Activated CD4-positive, alpha-beta T cell treated with anti-CD3 and anti-CD28 coated beads, Interleukin-2, amount 50 U/mL, for 1 hour (primary cell): ENCODE measurements around the gene HPN.
"Not testable (repeated sequence)": the region's sequence is repeated elsewhere in the genome, so short reads cannot be mapped to it uniquely, and the experiment has no call there.

Experiments
- DNase-seq: peaks from one replicate; pipeline ENCODE4 v3.0.0-alpha.2; 2020

HPN gene

DNA sequence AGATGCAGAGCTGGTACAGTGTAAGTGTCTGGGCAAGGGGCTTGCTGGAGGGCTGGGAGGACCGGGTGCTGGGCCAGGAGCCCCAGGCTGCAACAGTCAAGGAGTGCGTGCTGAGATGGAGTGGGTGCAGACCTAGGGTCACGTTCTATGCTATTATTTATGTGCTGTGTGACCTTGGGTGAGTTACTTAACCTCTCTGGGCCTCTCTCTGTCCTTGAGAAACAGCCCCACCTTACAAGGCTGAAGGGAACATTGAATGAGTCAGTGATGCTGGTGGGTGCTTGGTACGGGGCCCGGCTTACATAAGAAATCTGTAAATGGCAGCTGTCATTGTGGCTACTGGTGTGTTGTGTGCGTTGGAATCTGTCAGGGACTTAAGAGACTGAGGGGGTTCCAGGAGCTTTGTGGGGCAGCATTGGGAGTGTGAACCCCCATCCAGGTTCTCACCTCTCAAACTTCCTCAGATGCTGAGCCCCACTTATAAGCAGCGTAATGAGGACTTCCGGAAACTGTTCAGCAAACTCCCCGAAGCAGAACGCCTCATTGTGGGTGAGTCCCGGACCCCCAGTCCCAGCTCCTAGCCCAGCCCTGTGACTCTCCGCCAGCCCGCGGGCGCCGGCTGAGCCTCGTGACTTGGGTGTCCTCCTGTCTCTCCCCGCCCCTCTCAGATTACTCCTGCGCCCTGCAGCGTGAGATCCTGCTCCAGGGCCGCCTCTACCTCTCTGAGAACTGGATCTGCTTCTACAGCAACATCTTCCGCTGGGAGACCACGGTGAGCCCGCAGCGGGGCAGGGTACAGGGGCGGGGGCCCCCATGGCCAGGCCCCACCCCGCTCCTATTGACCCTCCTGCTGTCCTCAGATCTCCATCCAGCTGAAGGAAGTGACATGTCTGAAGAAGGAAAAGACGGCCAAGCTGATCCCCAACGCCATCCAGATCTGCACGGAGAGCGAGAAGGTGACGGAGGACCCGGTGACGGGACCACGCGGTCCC, 31.8 kb upstream of the HPN start:
- no peak for DNase-seq

DNA sequence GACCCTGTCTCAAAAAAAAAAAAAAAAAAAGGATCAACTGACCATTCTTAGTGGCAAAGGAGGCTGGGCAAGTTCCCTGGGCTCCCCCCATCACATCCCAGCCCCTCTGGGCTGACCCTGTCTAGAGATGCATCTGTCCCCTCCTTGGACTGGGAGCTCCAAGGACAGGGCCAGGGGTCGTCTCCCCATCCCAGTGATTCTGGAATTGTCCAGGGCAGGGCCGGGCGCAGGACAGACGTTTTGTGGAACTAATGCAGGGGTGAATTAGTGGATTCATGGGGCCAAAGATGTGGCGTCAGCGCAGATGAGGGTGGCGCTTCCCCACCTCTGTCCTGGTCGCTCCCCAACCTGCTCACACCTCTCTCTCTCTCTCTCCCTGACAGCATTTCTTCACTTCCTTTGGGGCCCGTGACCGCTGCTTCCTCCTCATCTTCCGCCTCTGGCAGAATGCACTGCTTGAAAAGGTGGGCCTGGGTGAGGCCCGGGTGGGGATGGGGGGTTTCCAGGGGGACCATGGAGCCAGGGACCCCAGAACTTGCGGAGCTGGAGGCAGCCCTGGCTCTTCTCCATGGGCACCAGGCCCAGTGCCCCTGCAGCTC, 30.3 kb upstream of the HPN start:
- no peak for DNase-seq

DNA sequence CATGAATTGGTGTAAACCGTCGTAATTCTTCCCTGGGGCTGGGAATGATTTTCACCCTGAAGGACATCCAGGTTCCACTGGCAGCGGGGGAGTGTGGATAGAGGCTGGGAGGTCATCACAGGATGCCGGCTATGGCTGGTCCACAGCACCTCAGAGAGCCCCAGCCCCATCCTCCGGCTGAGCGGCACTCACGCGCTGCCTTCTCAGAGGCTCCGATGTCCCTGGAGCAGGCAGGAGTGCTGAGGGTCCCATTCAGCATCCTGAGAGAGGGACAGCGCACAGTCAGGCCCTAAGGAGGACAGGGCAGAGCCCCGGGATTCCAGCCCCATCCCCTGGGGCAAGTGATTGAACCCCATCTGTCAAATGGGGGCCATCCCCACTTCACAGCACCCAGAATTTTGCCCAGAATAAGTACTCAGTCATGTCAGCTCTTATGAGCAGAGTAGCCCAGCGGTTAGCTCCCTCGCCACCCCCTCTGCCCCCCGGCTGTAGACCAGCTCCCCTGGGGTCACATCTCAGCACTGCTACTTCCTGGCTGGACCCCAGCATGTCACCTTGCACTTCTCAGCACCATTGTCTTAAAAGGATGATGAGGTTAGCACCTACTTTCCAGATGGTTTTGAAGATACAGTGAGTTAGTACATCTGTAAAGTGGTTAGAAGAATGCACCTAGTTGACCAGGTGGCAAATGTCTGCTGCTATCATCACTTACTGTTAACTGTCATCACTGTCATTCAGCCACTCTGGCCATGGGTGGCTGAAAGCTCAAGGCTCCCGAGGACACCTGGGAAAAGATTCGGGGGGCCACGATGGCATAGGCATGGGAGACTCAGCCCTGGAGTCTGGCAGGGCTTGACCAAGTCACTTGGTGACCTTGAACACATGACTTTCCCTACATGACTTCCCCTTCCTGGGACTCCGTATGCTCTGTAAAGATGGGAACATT, 29.5 kb upstream of the HPN start:
- no peak for DNase-seq

DNA sequence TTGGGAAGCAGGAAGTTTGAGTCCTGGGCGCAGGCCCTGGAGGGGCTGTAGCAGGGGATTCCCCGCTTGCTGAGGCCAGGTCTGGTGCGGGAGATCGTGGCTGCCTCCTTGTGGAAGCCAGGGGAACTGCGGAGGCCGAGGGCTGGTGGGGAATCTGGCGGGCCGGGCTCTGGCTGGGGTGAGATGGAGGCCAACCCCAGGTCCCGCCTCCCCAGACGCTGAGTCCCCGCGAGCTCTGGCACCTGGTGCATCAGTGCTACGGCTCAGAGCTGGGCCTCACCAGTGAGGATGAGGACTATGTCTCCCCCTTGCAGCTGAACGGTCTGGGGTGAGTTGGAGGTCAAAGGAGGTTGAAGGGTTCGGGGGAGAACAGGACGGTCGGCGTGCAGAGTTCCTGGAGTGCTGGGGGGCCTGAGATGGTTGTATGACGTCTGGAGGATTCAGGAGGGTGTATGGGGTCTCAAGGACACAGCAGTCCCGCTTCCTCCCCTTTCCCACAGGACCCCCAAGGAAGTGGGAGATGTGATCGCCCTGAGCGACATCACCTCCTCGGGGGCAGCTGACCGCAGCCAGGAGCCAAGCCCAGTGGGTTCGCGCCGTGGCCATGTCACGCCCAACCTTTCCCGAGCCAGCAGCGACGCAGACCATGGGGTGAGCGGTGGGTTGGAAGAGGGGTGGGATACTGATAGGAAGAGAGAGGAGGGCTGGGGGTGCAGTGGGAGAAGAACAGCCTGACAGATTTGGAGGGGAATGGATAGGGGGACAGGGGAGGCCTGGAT, 28.3 kb upstream of the HPN start:
- DNase-seq = peak; percentile 86

DNA sequence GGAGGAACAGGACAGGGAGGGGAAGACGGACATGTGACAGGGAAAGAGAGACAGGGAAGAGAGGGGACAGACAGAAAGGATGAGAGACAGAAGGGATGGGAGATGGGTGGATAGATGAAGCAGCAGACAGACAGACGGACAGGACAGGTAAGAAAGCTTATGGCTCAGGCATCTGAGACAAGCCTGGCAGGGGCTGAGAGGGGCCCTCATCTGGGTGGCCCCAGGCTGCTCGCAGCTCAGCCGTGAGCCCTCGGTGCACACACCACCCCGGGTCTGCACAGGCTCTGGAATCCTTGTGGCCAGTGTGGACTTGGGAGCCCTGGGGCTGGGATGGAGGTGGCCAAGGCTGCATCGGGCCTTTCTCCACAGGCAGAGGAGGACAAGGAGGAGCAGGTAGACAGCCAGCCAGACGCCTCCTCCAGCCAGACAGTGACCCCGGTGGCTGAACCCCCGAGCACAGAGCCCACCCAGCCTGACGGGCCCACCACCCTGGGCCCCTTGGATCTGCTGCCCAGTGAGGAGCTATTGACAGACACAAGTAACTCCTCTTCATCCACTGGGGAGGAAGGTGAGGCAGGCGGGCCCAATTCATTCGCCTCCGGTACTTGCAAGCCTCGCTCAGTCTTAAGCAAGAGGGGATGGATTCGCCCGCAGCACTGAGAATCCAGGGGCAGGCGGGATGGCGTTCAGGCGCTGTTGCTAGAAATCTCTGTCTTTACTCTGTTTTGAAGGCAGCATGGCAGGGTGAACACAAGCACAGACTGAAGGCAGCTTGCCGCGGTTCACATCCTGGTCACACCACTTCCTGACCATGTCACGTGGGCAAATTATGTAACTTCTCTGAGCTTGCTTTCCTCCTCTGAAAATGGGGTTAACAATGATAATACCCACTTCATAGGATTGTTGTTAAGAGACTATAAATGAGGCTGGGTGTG, 27.4 kb upstream of the HPN start:
- peak; percentile 67 for DNase-seq

DNA sequence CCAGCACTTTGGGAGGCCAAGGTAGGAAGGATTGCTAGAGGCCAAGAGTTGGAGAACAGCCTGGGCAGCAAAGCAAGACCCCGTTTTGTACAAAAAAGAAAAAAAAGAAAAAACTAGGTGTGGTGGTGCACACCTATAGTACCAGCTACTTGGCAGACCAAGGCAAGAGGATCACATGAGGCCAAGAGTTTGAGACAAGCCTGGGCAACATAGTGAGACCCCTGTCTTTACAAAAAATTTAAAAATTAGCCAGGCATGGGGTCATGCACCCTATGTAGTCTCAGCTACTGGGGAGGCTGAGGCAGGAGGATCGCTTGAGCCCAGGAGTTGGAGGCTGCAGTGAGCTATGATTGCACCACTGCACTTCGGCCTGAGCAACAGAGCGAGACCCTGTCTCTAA, 26.7 kb upstream of the HPN start:
- DNase-seq = not testable (repeated sequence)

DNA sequence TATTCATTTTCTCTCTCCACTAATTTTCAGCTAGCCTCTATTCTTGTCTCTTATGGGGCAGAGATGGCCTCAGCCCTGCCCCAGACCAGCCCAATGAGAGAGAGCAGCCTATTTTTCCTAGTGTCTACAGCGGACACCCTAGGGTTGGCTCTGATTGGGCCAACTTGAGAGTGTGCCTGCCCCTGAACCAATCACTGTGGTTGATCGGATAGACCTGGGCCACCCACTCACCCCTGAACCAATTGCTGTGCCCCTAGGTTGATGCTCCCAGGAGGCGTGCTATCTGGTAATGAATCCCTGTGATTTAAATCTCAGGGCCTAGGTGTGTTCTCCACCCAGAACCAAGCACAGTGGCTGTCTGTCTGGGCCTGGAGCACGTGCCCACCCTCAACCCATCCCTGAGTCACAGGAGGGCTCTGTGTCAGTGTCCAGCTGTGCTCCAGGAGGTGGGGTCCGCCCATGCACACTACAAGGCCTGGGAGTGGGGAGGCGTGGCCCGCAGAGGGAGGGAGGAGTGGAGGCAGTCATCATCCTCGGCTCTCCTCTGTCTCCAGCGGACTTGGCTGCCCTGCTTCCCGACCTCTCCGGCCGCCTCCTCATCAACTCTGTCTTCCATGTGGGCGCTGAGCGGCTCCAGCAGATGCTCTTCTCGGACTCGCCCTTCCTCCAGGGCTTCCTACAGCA, 26.1 kb upstream of the HPN start:
- DNase-seq = no peak

DNA sequence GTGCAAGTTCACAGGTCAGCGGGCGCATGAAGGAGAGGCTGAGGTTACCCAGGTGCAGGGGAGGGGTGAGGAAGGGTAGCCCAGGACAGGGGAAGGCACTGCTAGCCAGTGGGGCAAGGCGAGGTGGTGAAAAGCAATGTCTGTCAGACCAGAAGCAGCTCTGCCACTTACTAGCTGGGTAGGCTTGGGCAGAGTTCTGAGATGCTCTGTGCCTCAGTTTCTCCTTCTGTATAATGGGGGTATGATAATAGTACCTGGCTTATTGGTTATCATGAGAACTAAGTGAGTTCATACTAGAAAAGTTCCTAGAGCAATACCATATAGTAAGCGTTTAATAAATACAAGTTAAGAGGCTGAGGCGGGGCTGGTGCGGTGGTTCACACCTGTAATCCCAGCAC, 25.6 kb upstream of the HPN start:
- DNase-seq = no peak

DNA sequence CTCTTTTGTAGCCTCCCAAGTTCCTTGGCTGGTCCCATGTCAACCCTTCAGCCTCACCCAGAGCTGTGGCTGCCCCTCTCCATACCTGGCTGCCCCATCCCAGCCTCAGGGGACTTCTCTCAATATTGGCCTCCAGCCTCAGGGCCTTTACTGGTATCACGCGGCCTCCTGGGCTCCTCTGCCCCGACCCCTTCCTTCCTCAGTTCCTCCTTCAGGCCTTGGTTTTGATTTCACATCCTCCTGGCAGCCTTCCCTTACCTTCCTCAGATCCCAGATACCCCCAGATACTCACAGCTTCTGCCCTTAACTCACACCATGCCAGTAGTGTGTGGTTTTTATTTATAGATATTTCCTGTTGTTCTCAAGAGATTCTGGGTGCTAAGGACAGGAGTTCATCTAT, 24.0 kb upstream of the HPN start:
- DNase-seq = no peak

DNA sequence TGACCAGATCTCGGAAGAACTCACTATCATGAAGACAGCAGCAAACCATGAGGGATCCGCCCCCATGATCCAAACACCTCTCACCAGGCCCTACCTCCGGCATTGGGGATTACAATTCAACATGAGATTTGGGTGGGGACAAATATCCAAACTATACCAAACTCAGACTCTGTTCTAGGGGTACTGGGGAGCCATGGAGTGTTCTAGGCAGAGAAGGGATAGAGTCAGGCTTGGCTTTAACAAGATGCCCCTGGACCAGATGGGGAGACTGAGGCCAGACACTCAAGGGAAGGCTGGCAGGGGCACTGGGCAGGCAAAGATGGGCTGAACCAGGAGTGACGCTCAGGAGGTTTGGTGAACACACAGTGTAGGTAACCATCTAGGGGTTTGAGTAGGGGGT, 23.1 kb upstream of the HPN start:
- DNase-seq = no peak

DNA sequence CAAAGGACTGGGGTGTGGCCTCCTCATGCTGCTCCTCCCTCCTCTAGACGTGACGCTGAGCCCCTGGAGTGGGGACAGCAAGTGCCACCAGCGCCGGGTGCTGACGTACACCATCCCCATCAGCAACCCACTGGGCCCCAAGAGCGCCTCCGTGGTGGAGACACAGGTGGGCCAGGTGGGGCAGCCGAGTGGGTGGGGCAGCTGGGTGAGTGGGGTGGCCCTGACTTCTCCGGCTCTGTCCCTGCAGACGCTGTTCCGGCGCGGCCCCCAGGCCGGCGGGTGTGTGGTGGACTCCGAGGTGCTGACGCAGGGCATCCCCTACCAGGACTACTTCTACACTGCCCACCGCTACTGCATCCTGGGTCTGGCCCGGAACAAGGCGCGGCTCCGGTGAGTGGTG, 22.4 kb upstream of the HPN start:
- no peak for DNase-seq

DNA sequence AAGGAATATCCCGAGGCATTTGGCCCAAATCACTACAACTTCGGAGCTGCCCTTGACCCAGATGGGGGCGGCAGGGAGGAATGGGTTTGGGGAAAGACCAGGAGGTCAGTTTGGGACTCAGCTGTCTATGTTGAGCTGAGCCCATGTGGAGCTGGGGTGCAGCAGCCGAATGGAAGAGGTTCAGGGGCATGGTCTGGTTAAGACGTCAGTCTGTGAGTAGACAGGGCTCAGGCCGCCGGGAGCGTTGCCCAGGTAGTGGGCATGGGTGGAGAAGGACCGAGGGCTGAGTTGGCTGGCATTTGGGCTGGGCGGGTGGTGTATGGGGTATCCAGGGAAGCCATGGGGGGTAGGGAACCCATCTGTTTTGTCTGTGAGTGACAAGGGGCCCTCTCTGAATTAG, 20.5 kb upstream of the HPN start:
- DNase-seq = no peak

DNA sequence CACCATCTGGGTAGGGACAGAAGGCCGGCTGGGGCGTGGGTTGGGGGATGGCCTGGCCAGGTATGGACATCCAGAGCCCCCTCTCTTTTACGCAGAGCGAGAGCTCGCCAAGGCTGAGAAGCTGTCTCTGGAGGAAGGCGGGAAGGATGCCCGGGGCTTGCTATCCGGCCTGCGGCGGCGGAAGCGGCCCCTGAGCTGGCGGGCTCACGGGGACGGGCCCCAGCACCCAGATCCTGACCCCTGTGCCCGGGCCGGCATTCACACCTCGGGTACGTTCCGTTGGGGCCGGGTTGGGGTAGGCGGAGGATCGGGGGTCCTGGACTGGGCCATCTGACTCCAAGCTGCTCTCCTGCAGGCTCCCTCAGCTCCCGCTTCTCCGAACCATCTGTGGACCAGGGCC, 19.9 kb upstream of the HPN start:
- no peak for DNase-seq

DNA sequence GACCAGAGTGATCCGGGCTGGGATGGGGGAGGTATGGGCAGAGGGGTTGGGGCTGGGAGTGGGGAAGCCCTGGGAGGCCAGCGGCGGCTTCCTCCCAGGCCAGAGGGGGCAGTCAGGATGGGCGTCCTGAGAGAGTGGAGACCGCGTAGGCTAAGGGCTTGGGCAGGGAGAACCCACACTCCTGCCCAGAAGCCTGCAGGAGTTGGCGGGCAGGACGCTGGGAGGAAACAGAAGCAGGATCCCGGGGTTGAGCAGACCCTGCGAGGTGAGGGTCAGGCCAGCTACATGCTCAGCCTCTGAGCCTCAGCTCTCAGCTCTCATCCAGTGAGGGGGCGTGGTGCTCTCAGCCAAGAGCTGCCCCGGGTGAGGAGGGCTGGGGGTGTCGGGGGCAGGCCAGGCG, 19.1 kb upstream of the HPN start:
- no peak for DNase-seq

DNA sequence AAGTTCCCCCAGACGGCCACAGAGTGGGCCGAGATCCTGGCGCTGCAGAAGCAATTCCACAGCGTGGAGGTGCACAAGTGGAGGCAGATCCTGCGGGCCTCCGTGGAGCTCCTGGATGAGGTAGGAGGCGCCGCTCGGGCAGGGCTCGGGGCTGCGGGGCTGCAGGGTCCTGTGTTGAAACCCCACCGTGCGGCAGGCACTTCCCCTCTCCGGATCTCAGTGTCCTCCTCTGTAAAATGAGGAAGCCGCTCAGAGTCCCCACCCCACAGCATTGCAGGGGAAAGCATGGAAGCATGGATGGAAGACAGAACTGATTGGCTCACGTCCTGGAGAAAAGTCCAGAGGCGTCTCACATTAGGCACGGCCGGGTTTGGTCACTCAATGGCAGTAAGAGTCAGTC, 18.1 kb upstream of the HPN start:
- DNase-seq = no peak

DNA sequence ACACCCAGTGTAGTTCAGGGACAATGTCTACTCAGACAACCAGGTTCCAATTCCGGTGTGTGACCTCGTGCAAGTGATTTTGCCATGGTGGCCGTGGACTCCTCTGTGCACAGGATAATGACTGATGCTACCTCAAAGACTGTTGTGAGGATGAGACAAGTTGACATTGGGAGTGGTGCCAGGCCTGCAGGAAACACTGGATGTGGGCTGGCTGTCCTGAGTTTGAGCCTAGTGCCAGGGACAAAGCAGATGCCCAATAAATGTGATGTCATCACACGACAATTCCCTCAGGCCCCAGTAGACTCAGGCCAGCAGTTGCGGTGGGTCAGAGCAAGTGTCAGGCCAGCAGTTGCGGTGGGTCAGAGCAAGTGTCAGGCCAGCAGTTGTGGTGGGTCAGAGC, 17.4 kb upstream of the HPN start:
- no peak for DNase-seq

DNA sequence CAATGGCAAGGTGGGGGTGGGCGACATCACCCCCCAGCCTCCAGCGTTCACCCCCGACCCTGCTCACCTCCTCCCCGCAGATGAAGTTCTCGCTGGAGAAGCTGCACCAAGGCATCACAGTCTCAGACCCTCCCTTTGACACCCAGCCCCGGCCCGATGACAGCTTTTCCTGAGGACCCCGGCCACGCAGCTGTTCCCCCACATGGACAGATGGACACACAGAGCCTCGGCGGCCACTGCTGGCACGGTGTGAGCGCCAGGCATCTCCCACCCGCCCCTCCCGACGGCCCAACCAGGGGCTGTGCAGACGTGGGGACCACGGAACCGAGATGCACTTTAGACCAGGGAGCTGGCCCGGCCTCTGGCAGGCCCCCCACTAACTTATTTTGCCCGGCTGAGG, 15.6 kb upstream of the HPN start:
- DNase-seq = no peak

DNA sequence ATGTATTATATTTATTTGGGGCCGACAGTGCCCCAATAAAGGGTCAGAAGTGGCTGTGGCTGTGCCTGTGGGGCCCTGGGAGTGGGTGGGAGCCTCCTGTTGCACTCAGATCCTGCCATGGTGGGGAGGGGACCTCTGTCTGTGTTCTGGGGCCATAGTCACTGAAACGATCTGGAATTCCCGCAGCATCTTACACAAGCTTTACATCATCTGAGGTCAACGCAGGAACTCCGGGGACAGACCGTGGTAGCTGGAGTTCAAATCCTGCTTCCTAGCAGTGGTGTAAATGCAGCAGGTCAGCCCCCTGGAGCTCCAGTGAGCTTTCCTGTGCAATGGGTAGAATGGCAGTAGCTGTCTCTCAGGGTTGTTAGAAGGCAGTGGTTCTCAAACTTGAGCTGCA, 15.1 kb upstream of the HPN start:
- DNase-seq = no peak

DNA sequence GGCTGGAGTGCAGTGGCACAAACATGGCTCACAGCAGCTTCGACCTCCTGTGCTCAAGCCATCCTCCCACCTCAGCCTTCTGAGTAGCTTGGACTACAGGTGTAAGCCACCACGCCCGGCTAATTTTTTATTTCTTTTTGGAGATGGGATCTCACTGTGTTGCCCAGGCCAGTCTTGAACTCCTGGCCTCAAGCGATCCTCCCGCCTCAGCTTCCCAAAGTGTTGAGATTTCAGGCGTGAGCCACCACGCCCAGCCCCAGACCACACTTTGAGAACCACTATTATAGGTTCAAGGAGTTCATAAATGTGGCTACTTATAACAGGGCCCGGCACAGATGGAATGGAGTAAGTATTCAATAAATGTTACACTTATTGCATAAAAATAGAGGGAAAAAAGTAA, 14.5 kb upstream of the HPN start:
- no peak for DNase-seq

DNA sequence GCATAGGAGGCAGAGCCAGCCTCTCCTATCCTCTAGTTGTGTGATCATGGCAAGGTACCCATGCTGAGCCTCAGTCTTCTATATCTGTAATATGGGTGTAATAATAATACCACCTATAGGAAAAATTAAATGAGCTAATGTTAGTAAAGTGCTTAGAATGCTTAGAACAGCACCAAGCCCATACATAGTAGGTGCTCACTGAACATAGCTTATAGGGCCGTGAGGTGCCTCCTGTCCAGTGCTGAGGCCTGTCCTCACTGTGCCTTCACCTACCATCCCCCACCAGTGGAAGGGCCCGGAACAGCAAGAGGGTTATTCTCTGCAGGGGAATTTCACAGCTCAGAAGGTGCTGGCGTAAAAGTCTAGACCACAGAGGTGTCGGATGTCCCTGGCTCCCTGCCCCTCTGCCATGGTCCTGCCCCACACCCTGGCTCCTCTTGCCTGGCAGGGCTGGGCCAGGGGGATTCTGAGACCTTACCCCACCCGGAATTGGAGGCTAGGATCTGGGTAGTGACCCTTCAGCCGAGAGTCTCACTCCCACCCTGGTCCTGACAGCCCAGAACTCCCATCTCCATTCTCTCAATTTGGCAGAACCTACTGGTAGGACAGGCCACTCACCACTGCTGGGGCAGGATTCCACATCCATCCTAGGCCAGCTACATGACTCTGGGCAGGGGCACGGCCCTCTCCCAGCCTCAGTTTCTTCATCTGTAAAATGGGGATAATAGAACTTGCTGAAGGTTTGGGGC, 13.5 kb upstream of the HPN start:
- no peak for DNase-seq
